AG09319 (cell line): Measurements from ENCODE around the gene TBC1D16.
"Not testable (repeated sequence)": the region's sequence is repeated elsewhere in the genome, so short reads cannot be mapped to it uniquely, and the experiment has no call there.

Experiments
- DNase-seq: peaks from one replicate; pipeline ENCODE4 v3.0.0-alpha.2; 2010; ENCODE audit warnings: low read depth; ENCODE audit errors: extremely low read depth
- CTCF ChIP-seq: IDR thresholded peaks from 2 replicates; pipeline ENCODE4 v1.5.1; 2011; ENCODE audit warnings: low read depth, mild to moderate bottlenecking, inconsistent platforms, low read length, moderate library complexity

Gene TBC1D16

GRCh38 chr17:80000136-80000535 is 35.5 kb downstream of the TBC1D16 start:
- TF ChIP-seq CTCF = no peak
- no peak for DNase-seq

- TF ChIP-seq CTCF = no peak
- no peak for DNase-seq
Observed at GRCh38 chr17:79997011-79997660, 38.5 kb downstream of the TBC1D16 start.

GRCh38 chr17:79996291-79996690 is 39.4 kb downstream of the TBC1D16 start:
- TF ChIP-seq CTCF = no peak
- no peak for DNase-seq

GRCh38 chr17:79995696-79996095 is 40.0 kb downstream of the TBC1D16 start:
- DNase-seq = no peak
- no peak for TF ChIP-seq CTCF

GRCh38 chr17:79994602-79995001 is 41.1 kb downstream of the TBC1D16 start:
- no peak for TF ChIP-seq CTCF

GRCh38 chr17:79994228-79994569 is 41.5 kb downstream of the TBC1D16 start:
- DNase-seq = not testable (repeated sequence)

More at GRCh38 chr17:79994602-79995001, 41.1 kb downstream of the TBC1D16 start:
- DNase-seq = no peak

- no peak for TF ChIP-seq CTCF
- DNase-seq = peak; percentile 40
Observed at GRCh38 chr17:79993390-79994227, 42.1 kb downstream of the TBC1D16 start.
